IPS-11a (cell line): ENCODE data around the gene EXOC3L1.

ENCODE experiments used
- H3K4me3 ChIP-seq: one replicate; pipeline ENCODE4 v1.5.1; 2013; ENCODE audit warnings: low read depth, low read length, control low read depth

The EXOC3L1 gene

DNA sequence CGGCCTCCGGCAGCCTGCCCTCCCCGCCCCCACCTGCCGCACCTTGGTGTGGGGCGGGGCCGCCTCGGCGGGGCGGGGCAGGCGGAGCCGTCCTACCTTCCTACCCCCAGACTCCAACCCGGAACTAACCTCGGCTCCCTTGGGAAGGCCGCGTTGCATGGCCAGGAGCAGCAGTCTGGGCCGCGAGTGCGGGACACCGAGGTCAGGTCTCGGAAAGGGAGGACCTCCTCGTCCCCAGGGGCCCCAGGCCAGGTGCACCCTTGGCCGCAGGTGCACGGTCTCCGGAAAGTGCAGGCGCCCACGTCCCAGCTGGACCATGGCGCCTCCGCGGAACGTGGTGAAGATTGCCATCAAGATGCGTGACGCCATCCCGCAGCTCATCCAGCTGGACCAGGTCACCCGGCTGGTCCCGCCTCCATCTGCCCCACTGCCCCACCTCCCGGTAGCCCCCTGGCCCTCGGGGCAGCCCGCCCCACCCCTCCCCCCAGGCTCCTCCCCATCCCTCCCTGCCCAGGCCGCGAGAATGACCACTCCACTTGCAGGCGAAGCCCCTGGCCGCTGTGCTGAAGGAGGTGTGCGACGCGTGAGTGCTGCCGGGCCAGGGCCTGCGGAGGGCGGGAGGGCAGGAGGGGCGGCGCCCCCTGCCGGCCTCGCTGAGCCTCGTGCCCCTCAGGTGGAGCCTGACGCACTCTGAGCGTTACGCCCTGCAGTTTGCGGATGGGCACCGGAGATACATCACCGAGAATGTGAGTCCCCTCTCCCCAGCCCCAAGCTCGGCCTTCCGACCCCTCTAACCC, 9.3 kb upstream of the EXOC3L1 start, which contains the start of gene ELMO3:
TSS of gene ELMO3 (plus strand) at position 121 of the 797 bp plus-strand sequence. CDS start at position 317, 196 bp downstream.
- peak within 1 kb of the TSS; percentile 60 for H3K4me3 ChIP-seq

DNA sequence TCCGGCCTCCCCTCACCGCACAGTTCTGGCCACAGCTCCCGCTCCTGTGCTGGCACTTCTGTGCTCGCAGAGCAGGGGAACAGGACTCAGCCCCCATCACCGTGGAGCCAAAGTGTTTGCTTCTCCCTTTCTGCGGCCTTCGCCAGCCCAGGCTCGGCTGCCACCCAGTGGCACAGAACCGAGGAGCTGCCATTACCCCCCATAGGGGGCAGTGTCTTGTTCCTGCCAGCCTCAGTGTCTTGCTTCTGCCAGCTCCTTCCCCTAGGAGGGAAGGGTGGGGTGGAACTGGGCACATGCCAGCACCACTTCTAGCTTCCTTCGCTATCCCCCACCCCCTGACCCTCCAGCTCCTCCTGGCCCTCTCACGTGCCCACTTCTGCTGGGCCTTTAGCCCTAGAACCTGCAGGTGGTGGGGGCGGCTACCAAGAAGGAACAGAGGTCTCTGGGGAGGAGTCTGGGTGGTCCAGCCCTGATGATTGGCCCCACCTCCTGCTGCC, 8.3 kb upstream of the EXOC3L1 start:
- no peak overlapping the region for H3K4me3 ChIP-seq

DNA sequence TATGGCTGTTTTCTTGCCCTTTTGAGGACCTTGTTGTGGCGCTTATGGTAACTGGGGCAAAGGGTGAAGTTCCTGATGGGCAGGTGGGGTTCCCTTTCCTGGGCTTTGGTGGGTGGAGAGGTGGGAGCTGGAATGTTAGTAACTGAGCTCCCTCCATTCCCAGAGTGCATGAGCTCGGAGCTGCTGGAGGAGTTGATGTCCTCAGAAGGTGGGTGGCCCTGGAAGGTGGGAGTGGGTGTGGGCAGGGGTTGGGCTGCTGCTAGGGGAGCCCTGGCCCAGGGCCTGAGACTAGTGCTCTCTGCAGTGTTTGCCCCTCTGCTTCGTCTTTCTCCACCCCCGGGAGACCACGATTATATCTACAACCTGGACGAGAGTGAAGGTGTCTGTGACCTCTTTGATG, 7.8 kb upstream of the EXOC3L1 start:
- no peak overlapping the region for H3K4me3 ChIP-seq

DNA sequence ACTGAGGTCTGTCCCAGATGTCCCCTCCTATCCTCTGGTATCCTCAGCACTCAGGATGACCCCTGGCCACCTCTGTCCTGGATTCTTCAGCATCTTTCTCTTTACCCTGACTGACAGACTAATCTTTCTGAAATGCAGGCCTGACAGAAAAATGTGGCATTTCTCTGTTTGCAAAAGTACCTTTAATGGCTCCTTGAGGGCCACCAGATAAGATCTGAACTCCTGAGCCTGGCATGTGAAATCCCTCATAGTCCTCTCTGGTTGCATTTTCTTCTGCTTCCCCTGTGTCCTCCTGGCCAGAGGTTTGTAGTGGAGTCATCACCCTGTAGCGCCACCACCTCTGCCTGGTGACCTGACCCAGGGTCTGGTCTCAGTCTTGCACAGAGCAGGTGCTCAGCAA, 6.9 kb upstream of the EXOC3L1 start:
- no peak overlapping the region for H3K4me3 ChIP-seq

DNA sequence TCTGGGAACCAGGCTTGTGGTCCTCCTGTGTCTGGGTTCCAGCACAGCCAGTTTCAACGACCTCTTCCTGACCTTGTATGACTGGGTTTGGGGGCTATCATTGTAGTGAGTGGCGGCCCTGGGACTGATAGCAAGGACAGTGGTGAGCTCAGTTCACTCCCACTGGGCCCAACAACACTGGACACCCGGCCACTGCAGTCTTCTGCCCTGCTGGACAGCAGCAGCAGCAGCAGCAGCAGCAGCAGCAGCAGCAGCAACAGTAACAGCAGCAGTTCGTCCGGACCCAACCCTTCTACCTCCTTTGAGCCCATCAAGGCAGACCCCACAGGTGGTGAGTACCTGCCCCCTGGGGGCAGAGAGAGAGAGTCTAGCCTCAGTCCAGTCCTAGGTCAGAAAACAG, 5.7 kb upstream of the EXOC3L1 start:
- no peak overlapping the region for H3K4me3 ChIP-seq

DNA sequence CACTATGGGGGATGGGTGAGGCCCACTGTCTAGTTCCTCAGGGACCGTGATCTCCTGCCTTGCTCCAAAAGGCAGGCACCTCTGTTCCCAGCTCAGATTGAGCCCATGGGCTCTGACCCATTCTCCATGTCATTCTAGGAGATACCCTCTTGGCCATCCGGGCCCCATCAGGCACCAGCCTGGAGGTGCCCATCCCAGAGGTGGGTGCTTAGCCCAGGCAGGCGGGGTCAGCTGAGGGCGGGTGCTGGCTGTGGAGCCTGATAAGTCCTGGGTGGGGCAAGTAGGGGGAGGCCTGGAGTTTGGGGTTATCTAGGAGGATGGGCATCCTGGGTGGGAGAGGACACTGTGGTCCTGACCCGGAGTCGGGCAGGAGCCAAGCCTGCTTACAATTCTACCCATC, 4.3 kb upstream of the EXOC3L1 start:
- no peak overlapping the region for H3K4me3 ChIP-seq

DNA sequence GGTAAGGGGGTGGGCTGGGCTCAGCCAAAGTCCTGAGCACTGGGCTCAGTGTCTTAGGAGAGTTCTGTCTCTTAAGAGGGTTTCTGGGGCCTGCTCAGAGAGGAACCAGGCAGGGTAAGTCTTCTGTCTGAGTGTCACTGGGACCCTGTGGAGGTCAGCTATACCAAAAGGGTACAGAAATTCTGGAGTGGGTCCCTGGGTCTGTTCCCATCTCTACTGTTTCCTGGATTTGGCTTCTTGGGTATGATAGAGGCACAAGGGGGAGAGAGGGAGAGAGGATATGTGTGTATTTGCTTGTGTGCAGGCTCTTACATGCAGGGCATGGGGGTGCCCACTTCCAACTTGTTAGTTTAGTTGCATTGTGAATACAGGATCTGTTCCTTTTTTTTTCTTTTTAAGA, 3.6 kb upstream of the EXOC3L1 start:
- H3K4me3 ChIP-seq = no peak overlapping the region

DNA sequence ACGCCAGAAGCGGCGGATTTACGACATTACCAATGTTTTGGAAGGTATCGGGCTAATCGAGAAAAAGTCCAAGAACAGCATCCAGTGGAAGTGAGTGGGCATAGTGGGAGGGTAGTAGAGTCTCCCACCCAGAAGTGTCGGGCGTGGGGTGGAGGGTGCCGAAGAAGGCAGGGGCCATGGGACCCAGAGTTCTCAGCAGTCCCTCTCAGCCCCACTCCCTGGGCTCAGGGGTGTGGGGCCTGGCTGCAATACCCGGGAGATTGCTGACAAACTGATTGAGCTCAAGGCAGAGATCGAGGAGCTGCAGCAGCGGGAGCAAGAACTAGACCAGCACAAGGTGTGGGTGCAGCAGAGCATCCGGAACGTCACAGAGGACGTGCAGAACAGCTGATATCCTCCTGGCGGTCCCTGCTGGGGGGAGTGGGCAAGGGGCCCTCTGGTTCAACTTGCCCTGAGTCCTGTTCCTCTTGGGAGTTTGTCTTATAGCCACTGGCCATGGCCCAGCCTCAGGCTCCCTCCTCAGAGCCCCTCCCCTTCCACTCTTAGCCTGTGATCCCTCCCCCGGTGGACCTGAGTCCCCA, 2.9 kb upstream of the EXOC3L1 start:
- H3K4me3 ChIP-seq = peak overlapping the region; percentile 100

DNA sequence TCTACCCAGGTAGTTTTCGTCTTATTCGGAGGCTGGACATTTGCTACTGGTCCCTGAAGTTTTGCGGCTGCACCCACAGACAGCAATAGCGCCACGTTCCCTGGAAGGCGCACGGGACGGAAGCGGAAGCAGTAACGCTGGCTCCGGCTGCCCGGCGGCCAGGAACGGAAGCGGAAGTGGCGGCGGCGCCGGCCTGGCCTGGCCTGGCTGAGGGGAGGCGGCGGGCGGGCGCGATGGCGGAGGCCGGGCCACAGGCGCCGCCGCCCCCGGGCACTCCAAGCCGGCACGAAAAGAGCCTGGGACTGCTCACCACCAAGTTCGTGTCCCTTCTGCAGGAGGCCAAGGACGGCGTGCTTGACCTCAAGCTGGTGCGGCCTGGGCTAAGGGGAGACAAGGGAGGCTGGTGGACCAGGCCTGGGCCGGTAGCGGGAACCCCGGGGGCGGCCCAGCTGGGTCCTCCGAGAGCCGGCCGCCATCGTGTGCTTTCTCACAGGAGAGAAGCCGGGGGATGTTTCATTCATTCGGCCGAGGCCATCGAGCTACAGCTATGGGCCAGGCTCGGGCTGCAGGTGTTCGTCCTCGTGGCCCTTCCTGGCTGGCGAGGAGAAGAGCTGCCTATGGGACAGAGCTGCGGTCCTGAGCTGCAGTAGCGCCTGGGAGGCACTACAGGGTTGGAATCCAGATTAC, 2.2 kb upstream of the EXOC3L1 start, which contains the start of gene E2F4:
TSS of gene E2F4 (plus strand) at position 161 of the 687 bp plus-strand sequence. CDS start at position 234, 73 bp downstream.
- H3K4me3 ChIP-seq = peak within 1 kb of the TSS; percentile 100

DNA sequence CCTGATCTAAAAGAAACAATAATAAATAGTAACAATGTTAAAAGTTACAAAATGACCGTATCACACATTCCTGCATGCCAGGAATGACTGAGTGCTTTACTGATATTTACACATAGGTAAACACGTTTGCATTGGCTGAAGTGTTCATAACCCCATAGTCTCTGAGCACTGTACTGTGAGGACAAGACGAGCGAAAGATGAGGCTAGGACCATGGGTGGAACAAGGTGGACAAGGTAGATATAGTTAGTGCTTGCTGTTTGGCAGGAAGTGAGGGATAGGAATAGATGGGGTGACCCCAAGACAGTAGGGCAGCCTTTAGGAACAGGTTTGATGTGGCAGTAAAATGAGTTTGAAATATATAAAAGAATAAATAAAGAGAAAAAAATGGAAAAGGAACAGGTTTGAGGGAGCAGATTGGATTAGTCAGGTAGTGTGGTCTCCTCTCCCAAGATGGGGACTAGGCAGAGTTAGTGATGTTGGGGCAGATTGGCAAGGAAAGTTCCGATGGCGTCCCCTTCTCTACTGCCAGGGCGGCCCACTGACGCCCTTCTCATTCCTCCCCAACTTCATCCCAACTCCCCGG, 1.6 kb upstream of the EXOC3L1 start:
- no peak overlapping the region for H3K4me3 ChIP-seq

DNA sequence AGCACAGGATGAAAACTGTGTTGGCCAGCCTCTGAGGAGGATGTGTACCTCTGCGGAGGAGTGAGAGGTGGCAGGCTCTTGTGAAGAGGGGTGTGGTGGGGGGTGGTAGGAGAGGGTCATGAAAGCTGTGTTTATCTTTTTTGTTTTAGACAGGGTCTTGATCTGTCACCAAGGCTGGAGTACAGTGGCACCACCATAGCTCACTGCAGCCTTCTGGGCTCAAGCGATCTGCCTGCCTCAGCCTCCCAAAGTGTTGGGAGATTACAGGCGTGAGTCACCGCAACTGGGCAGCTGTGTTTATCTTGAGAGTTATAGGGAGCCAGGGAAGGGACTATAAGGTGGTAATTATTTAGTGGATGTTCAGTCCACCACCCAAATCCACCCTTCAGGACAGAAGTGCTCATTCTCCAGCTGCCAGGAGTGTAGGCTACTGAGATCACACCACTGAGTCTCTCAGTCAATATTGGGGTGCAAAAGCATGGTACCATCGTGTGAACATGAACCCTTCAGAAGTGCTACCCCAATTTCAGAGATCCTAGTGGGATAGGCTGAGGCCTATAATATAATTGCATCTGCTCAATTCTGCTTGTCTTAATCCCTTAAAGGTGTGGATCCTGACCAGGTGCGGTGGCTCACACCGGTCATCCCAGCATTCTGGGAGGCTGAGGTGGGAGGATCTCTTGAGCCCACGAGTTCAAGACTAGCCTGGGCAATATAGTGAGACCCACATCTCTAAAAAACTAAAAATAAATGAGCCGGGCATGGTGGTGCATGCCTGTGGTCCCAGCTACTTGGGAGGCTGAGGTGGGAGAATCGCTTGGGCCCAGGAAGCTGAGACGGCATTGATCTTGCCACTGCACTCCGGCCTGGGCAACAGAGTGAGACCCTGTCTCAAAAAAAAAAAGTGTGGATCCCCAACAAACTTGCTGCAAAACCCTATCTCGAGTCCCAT, 788 bp upstream of the EXOC3L1 start:
- H3K4me3 ChIP-seq = no peak overlapping the region

DNA sequence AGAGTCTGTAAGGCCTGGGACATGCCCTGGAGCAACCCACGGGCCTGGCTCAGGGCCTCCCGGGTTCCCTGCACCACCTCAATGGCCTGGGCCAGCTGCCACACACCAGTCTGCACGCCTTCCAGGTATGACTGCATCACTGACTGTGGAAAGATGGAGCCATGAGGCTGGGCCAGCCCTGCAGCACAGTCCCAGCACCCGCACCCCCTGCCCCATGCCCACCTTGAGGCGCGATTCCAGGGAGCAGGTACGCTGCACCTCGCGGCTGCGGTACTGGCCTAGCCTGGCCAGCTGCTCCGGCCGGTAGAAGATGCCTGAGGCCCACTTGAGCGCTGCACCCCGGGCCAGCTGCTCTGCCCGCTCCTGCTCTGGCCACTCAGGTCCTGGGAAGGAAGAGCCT, 1.1 kb downstream of the EXOC3L1 start:
- H3K4me3 ChIP-seq = no peak overlapping the region

DNA sequence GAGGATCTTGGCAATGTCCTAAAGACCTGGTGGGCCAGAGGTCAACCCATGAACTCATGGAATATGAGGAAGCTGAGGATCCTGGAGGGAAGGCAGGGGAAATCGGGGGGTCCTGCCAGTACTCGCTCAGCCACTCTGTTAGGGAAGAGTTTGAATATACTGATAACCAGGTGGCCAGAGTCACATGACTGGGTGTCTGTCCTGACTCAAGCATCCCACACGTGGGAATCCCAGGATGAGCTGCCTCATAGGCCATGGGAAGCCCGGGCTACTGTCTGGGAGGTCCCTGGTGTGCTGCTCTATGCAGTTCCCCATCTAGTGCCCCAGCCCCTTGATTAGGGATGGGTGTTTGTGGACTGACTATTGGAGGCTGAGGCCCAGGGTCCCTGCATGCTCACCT, 1.6 kb downstream of the EXOC3L1 start:
- H3K4me3 ChIP-seq = no peak overlapping the region

DNA sequence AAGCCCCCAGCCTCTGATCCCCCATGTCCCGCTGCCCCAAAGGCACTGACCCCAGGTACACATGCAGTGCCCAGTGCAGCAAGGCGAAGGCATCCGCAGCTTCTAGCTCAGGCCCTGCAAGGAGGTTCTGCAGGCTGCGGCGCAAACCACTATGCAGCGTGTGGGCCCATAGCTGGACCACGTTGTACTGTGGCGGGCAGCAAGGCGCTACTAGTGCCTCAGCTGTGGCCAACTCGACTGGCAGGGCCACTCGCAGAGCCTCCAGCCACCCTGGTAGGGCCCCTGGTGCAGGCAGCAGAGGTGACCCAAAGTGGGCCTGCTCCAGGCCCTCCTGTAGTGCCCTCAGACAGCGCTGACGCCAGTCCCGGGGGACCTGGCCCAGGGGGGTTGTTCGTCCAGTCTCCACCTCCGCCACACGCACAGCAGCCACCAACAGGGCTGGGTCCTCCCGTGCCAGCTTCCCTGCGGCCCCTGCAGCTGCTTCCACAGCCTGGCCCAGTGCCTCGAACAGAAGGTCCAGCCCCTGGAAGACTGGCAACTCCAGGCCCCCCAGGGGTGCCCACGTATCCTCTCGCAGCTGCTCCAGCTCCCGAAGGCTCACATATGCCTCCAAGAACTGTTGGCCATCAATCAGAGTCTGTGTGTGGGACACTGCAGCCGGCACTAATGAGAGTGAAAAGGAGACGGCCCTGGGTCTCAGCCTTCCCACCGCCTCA, 2.6 kb downstream of the EXOC3L1 start:
- H3K4me3 ChIP-seq = no peak overlapping the region

DNA sequence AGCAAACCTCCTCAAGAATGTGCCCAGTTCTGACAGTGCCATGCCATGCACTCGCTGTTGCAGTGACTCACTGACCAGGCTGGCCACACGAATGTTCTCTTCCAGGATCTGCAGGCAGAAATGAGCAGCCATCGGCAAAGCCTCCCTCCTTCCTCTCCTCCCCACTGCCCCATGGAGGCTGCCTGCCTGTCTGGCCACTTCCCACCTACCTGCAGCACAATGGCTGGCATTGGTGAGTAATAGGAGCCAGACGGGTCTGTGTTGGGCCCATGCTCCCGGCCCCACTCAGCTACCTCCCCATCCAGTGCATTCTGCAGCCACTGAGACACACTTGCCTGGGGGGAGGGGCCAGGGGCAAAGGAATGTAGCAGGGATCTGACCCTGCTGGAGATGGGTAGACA, 3.4 kb downstream of the EXOC3L1 start:
- no peak overlapping the region for H3K4me3 ChIP-seq

DNA sequence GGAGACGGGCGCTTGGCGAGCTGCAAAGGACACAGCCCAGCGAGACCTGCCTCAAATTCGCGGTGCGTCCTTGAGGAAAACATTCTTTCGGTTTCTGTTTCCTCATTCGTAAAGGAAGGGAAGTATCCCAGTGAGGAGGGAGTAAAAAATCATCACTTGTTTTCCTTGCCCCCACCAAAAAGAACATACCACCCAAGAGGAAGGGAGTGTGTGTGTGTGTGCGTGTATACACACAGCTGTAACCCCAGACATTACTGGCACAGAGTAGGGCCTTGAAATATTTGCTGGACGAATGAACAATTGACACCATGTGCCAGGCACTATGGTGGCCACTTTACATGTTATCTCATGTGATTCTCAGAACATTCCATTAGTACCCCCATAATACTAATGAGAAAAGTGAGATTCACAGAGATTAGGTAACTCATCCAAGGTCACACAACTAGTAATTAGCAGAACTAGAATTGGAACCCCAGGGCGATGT, 4.2 kb downstream of the EXOC3L1 start:
- H3K4me3 ChIP-seq = no peak overlapping the region

DNA sequence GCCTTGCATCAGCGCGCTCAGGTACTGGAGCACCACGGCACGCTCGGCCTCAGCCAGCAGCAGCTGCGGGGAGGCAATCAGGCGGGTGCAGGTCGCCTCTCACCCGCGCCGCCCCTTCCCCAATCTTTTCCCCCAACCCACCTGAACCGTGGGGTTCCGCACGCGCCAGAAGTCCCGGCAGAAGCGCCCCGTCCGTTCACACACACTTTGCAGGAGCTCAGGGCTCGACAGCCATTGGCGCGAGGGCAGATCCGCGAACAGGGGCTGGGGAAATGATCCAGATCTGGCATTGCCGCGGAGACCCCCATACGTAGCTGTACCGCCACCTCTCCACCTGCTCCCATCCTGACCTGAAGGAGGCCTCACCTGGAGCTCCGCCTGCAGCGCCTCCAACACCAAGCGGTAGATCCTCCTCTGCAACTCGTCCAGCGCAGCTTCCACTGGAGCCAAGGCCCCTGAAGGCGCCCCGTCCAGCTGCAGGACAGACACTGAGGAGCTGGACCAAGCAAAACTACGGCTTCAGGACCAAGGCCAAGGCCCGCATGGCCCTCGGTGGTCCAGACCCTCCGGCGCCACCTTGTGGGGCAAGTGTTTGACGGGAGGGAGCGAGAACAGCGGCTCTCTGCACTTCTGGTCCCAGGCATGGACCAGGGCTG, 4.8 kb downstream of the EXOC3L1 start:
- peak overlapping the region; percentile 95 for H3K4me3 ChIP-seq

DNA sequence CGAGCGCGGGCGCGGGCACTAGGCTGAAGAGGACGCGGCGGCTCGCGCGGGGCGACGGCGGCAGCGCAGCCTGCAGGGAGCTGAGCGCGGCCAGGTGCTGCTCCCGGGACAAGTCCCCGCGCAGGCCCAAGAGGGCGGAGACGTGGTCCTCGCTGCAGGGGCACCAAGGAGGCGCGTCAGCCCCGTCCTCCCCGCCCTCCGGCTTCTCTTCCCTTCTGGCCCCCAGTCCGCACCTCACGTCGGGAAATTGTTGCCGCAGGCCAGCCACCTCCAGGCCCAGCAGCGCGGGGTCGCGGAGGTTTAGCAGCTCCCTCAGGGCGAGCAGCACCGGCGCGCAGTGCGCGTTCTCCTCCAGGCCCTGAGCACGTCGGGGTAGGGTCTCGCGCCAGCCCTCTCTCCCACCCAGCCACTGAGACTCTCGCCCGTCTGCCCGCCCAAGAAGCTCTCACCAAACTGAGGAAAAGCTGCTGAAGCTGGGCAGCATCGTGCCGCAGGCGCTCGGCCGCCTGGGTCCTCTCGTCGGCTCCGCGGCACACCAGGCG, 5.4 kb downstream of the EXOC3L1 start:
- peak overlapping the region; percentile 95 for H3K4me3 ChIP-seq
